ENCODE results near the gene PRUNE2. TPM values are rescaled to one million over a fixed set of nuclear protein-coding genes. Genes with fewer than 3 reads are reported as not detected.

Gene PRUNE2
- total RNA-seq, 4 donors from 2014 or later = 3.6 to 16.2 (median 6.4) TPM

DNA sequence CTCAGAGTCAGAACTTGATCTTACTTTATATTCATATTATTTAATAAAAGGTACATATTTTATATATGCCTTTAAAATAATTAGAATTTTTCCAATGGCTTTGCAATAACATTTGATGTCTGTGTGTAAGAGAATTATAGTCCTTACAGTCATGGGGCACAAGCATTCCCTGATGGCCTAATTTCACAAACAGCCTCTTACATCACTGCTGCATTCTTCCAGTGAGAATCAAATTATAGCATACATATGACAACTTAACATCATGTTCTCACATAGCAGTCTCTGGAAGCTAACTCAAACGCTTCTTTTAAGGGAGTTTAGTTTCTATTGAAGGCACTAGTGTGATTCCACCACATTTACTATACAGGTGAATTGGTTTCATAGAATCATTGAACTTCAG, 15.3 kb upstream of the PRUNE2 start:
- WGBS = 69% methylated on average over 1 of the region's 1 CpG
- Histone ChIP-seq H3K4me1 (peaks cover 3% of the 10 kb centered on the region), H3K27me3 (no peaks in the 10 kb centered on the region), H3K27ac (no peak overlapping the region), H3K4me3 (no peak overlapping the region), H3K36me3 (no peaks in the 10 kb centered on the region), H3K9me3 (no peaks in the 10 kb centered on the region)
- TF ChIP-seq POLR2AphosphoS5 (IDR thresholded peaks at IDR 0.05) (no peak), EP300 (IDR thresholded peaks at IDR 0.05) (no peak), POLR2A (IDR thresholded peaks at IDR 0.05) (no peak)
- TF ChIP-seq, protein P1, sequence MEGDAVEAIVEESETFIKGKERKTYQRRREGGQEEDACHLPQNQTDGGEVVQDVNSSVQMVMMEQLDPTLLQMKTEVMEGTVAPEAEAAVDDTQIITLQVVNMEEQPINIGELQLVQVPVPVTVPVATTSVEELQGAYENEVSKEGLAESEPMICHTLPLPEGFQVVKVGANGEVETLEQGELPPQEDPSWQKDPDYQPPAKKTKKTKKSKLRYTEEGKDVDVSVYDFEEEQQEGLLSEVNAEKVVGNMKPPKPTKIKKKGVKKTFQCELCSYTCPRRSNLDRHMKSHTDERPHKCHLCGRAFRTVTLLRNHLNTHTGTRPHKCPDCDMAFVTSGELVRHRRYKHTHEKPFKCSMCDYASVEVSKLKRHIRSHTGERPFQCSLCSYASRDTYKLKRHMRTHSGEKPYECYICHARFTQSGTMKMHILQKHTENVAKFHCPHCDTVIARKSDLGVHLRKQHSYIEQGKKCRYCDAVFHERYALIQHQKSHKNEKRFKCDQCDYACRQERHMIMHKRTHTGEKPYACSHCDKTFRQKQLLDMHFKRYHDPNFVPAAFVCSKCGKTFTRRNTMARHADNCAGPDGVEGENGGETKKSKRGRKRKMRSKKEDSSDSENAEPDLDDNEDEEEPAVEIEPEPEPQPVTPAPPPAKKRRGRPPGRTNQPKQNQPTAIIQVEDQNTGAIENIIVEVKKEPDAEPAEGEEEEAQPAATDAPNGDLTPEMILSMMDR (IDR thresholded peaks at IDR 0.05) = no peak
- no peak for DNase-seq (ENCODE audit: low spot score in 2 of 2)

DNA sequence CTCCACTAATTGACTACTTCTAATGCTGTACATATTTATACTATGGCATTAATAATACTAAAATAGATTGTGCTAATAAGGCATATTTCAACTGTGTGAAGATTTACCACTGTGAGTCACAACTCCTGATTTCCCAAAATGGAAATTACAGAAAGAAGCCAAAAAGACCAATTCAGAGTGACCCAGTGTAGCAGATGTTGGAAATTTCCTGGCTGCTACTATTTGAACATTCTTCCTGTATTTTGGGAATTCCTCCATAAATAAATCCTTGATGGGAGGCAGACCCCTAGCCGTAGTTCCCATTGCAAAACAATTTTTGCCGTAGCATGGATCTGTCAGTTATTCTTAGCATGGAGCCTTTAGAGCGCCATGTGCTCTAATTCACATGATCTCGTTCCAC, 11.4 kb upstream of the PRUNE2 start:
- no peak for DNase-seq (ENCODE audit: low spot score in 2 of 2)
- Histone ChIP-seq H3K27me3 (no peaks in the 10 kb centered on the region), H3K9me3 (no peaks in the 10 kb centered on the region), H3K4me1 (peaks cover 3% of the 10 kb centered on the region), H3K36me3 (no peaks in the 10 kb centered on the region), H3K27ac (no peak overlapping the region), H3K4me3 (no peak overlapping the region)
- TF ChIP-seq, protein P1 (IDR thresholded peaks at IDR 0.05) = no peak
- TF ChIP-seq POLR2AphosphoS5 (IDR thresholded peaks at IDR 0.05) (no peak), EP300 (IDR thresholded peaks at IDR 0.05) (no peak), POLR2A (IDR thresholded peaks at IDR 0.05) (no peak)
- WGBS = 49% methylated on average over 4 of the region's 4 CpGs

DNA sequence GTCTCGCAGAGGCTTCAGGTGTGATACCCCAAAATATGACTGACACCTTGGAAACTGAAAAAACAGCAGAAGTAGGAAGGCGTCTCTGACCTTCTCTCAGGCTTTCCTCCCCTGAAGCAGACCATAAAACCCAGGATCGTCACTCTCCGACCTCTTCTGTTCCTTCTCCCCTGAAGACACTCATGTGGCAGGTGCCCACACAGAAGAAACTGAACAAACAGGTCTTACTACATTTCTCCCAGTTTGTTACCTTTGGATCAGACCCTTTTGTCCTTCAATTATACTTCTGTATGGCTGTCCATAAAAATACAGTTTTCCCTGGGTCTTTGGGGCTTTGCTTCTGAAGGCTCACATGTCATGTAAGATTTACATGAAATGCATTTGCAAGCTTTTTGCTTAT, 10.3 kb upstream of the PRUNE2 start:
- Histone ChIP-seq H3K4me1 (peaks cover 3% of the 10 kb centered on the region), H3K9me3 (no peaks in the 10 kb centered on the region), H3K27ac (no peak overlapping the region), H3K36me3 (no peaks in the 10 kb centered on the region), H3K27me3 (no peaks in the 10 kb centered on the region), H3K4me3 (no peak overlapping the region)
- WGBS = 59% methylated on average over 4 of the region's 4 CpGs
- no peak for DNase-seq (ENCODE audit: low spot score in 2 of 2)
- TF ChIP-seq POLR2AphosphoS5 (IDR thresholded peaks at IDR 0.05) (no peak), EP300 (IDR thresholded peaks at IDR 0.05) (no peak), POLR2A (IDR thresholded peaks at IDR 0.05) (no peak)
- TF ChIP-seq, protein P1 (IDR thresholded peaks at IDR 0.05) = no peak

DNA sequence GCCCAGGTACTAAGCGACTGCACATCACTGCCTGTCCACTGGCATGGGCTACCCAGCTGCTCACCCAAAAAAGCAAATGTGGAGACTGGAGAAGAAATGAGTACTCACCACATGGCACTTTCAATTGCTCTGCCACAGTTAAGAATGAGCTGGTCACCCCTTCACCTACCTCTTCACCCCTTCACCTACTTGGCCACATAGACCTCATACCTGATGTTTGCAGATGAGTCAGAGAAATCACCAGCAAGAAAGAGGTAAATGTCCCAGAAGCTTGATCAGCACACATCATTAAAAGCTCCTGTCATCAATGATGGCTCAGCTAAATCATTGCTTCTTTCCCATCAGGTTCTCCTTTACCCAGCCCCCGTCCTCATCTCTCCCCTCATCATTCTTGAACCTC, 7.6 kb upstream of the PRUNE2 start:
- Histone ChIP-seq H3K27me3 (no peaks in the 10 kb centered on the region), H3K36me3 (no peaks in the 10 kb centered on the region), H3K27ac (no peak overlapping the region), H3K9me3 (no peaks in the 10 kb centered on the region), H3K4me1 (peaks cover 3% of the 10 kb centered on the region), H3K4me3 (no peak overlapping the region)
- 87% methylated on average over 2 of the region's 2 CpGs for WGBS
- no peak for DNase-seq (ENCODE audit: low spot score in 2 of 2)
- TF ChIP-seq, protein P1 (IDR thresholded peaks at IDR 0.05) = no peak
- TF ChIP-seq EP300 (IDR thresholded peaks at IDR 0.05) = no peak

DNA sequence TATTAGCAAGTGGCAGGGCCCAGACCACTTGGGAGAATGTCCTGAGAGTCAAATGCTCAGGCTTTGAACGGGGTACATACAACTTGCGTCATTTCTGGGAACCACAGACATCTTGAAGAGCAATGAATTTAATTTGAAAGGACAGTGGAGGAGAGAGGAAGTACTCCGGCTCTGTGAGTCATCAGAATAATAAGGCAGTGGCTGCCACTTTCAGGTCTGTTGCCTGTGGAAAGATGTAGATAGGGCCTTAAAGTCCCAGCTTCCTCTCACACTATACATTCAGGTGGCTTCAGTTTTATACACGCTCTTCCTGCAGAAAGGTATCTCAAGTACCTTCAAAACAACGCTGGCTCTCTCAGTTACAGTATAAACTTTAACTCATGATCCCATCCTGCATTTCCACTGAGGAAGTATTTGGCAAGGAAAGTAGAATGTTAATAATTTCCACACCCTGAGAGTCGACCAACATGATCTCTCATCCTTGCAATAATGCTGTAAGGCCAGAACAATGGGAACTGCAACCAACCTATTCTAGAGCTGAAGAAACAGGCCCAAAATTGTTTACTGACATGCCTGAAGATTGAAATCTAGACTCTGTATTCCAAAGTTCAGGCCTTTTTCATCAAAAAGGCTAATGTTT, 6.8 kb upstream of the PRUNE2 start:
- WGBS = 40% methylated on average over 6 of the region's 6 CpGs
- Histone ChIP-seq H3K4me3 (no peak overlapping the region), H3K27me3 (no peaks in the 10 kb centered on the region), H3K36me3 (no peaks in the 10 kb centered on the region), H3K9me3 (no peaks in the 10 kb centered on the region), H3K4me1 (peaks cover 3% of the 10 kb centered on the region), H3K27ac (no peak overlapping the region)
- TF ChIP-seq, protein P1 (IDR thresholded peaks at IDR 0.05) = no peak
- TF ChIP-seq EP300 (IDR thresholded peaks at IDR 0.05) (no peak), POLR2A (IDR thresholded peaks at IDR 0.05) (no peak), POLR2AphosphoS5 (IDR thresholded peaks at IDR 0.05) (no peak)
- no peak for DNase-seq (ENCODE audit: low spot score in 2 of 2)
